Measurements from ENCODE around the gene APAF1.

Gene APAF1

GRCh38 chr12:98721204-98721702, 76.2 kb downstream of the APAF1 start:
- no peak for DNase-seq
- H2AFZ ChIP-seq (ENCODE audit: low read depth, low read length), result no peak overlapping the region
- H4K91ac ChIP-seq (ENCODE audit: low read length), result no peak overlapping the region
- H3K4me1 ChIP-seq (ENCODE audit: control insufficient read depth, insufficient read depth, low read depth, low read length), result peaks cover 4% of the 10 kb centered on the region
- peaks cover 10 to 52% of the 10 kb centered on the region in 2 experiments for H3K36me3 ChIP-seq (ENCODE audit: control insufficient read depth in 1 of 2, insufficient read depth in 2 of 2, low read depth in 1 of 2, low read length in 2 of 2)
- H2BK5ac ChIP-seq (ENCODE audit: low read depth, low read length, poor library complexity, severe bottlenecking), result no peak overlapping the region
- H3K4ac ChIP-seq (ENCODE audit: low read depth in 1 of 2, low read length in 2 of 2), result no peak overlapping the region
- H3K4me2 ChIP-seq (ENCODE audit: low read length, poor library complexity, severe bottlenecking), result no peak overlapping the region
- no peak overlapping the region for H3K18ac ChIP-seq (ENCODE audit: low read depth in 1 of 2, low read length in 2 of 2)
- peaks cover 8% of the 10 kb centered on the region for H3K79me1 ChIP-seq (replicated peaks; ENCODE audit: low read length, poor library complexity, severe bottlenecking)
- no peak overlapping the region for H2AK5ac ChIP-seq (ENCODE audit: low read length, severe bottlenecking)
- no peaks in the 10 kb centered on the region for H3K27me3 ChIP-seq (ENCODE audit: control insufficient read depth in 1 of 2, insufficient read depth in 1 of 2, low read length in 2 of 2)
- H3K23ac ChIP-seq (ENCODE audit: low read length in 2 of 2), result no peak overlapping the region
- no peak overlapping the region for H3K27ac ChIP-seq (ENCODE audit: low read length, poor library complexity, severe bottlenecking)
- no peak overlapping the region for H4K8ac ChIP-seq (ENCODE audit: low read length)
- H2BK12ac ChIP-seq (ENCODE audit: low read length in 2 of 2), result no peak overlapping the region
- WGBS, result 75% methylated on average over 1 of the region's 2 CpGs
- no peak overlapping the region for H3K14ac ChIP-seq (ENCODE audit: low read length in 2 of 2)
- no peak overlapping the region for H2BK120ac ChIP-seq (ENCODE audit: low read depth, low read length)
- no peak overlapping the region for H3K4me3 ChIP-seq (ENCODE audit: insufficient read depth in 1 of 2, low read depth in 1 of 2, low read length in 2 of 2)
- H3K9me3 ChIP-seq (ENCODE audit: control insufficient read depth, low read length), result no peaks in the 10 kb centered on the region
- H2BK15ac ChIP-seq (ENCODE audit: low read depth, poor library complexity, severe bottlenecking), result no peak overlapping the region
- H3K9ac ChIP-seq (ENCODE audit: low read length), result no peak overlapping the region

- no peak overlapping the region for H2BK15ac ChIP-seq (ENCODE audit: low read depth, poor library complexity, severe bottlenecking)
- H3K23ac ChIP-seq (ENCODE audit: low read length in 2 of 2), result no peak overlapping the region
- H3K27me3 ChIP-seq (ENCODE audit: control insufficient read depth in 1 of 2, insufficient read depth in 1 of 2, low read length in 2 of 2), result no peaks in the 10 kb centered on the region
- H3K4me2 ChIP-seq (ENCODE audit: low read length, poor library complexity, severe bottlenecking), result no peak overlapping the region
- no peak overlapping the region for H2AK5ac ChIP-seq (ENCODE audit: low read length, severe bottlenecking)
- H3K27ac ChIP-seq (ENCODE audit: low read length, poor library complexity, severe bottlenecking), result peak overlapping the region; percentile 47
- no peak overlapping the region for H2AFZ ChIP-seq (ENCODE audit: low read depth, low read length)
- H3K14ac ChIP-seq (ENCODE audit: low read length in 2 of 2), result no peak overlapping the region
- no peak overlapping the region for H3K4me3 ChIP-seq (ENCODE audit: insufficient read depth in 1 of 2, low read depth in 1 of 2, low read length in 2 of 2)
- no peak overlapping the region for H3K18ac ChIP-seq (ENCODE audit: low read depth in 1 of 2, low read length in 2 of 2)
- H2BK120ac ChIP-seq (ENCODE audit: low read depth, low read length), result no peak overlapping the region
- no peak overlapping the region for H4K91ac ChIP-seq (ENCODE audit: low read length)
- H3K9me3 ChIP-seq (ENCODE audit: control insufficient read depth, low read length), result no peaks in the 10 kb centered on the region
- peaks cover 13% of the 10 kb centered on the region for H3K79me1 ChIP-seq (replicated peaks; ENCODE audit: low read length, poor library complexity, severe bottlenecking)
- H4K8ac ChIP-seq (ENCODE audit: low read length), result no peak overlapping the region
- H3K9ac ChIP-seq (ENCODE audit: low read length), result no peak overlapping the region
- no peak overlapping the region for H3K4ac ChIP-seq (ENCODE audit: low read depth in 1 of 2, low read length in 2 of 2)
- H3K4me1 ChIP-seq (ENCODE audit: control insufficient read depth, insufficient read depth, low read depth, low read length), result peaks cover 4% of the 10 kb centered on the region
- H3K36me3 ChIP-seq (ENCODE audit: control insufficient read depth in 1 of 2, insufficient read depth in 2 of 2, low read depth in 1 of 2, low read length in 2 of 2), result peaks cover 14 to 64% of the 10 kb centered on the region in 2 experiments
- 94% methylated on average over 5 of the region's 5 CpGs for WGBS
- no peak for DNase-seq
- H2BK5ac ChIP-seq (ENCODE audit: low read depth, low read length, poor library complexity, severe bottlenecking), result no peak overlapping the region
- no peak overlapping the region for H2BK12ac ChIP-seq (ENCODE audit: low read length in 2 of 2)
Observed at GRCh38 chr12:98724384-98725155, 79.5 kb downstream of the APAF1 start.

- Histone ChIP-seq H3K23ac (ENCODE audit: low read length in 2 of 2) (no peak overlapping the region), H3K9me3 (ENCODE audit: control insufficient read depth, low read length) (no peaks in the 10 kb centered on the region), H2BK5ac (ENCODE audit: low read depth, low read length, poor library complexity, severe bottlenecking) (peak overlapping the region; percentile 24), H2AK5ac (ENCODE audit: low read length, severe bottlenecking) (no peak overlapping the region), H3K18ac (ENCODE audit: low read depth in 1 of 2, low read length in 2 of 2) (no peak overlapping the region), H3K27ac (ENCODE audit: low read length, poor library complexity, severe bottlenecking) (peak overlapping the region; percentile 47), H3K4me2 (ENCODE audit: low read length, poor library complexity, severe bottlenecking) (no peak overlapping the region), H2BK12ac (ENCODE audit: low read length in 2 of 2) (no peak overlapping the region), H3K14ac (ENCODE audit: low read length in 2 of 2) (no peak overlapping the region), H3K9ac (ENCODE audit: low read length) (no peak overlapping the region), H2AFZ (ENCODE audit: low read depth, low read length) (no peak overlapping the region), H3K79me1 (replicated peaks; ENCODE audit: low read length, poor library complexity, severe bottlenecking) (peaks cover 13% of the 10 kb centered on the region), H2BK15ac (ENCODE audit: low read depth, poor library complexity, severe bottlenecking) (no peak overlapping the region), H3K4me3 (ENCODE audit: insufficient read depth in 1 of 2, low read depth in 1 of 2, low read length in 2 of 2) (no peak overlapping the region), H3K27me3 (ENCODE audit: control insufficient read depth in 1 of 2, insufficient read depth in 1 of 2, low read length in 2 of 2) (no peaks in the 10 kb centered on the region), H2BK120ac (ENCODE audit: low read depth, low read length) (no peak overlapping the region), H3K4me1 (ENCODE audit: control insufficient read depth, insufficient read depth, low read depth, low read length) (peaks cover 4% of the 10 kb centered on the region), H4K91ac (ENCODE audit: low read length) (no peak overlapping the region), H4K8ac (ENCODE audit: low read length) (no peak overlapping the region), H3K4ac (ENCODE audit: low read depth in 1 of 2, low read length in 2 of 2) (no peak overlapping the region), H3K36me3 (ENCODE audit: control insufficient read depth in 1 of 2, insufficient read depth in 2 of 2, low read depth in 1 of 2, low read length in 2 of 2) (peaks cover 14 to 67% of the 10 kb centered on the region in 2 experiments)
- WGBS, result 52% methylated on average over 5 of the region's 5 CpGs
- DNase-seq, result peak; percentile 69
Observed at GRCh38 chr12:98725476-98726247, 80.6 kb downstream of the APAF1 start.

- no peak overlapping the region for H3K4me2 ChIP-seq (ENCODE audit: low read length, poor library complexity, severe bottlenecking)
- H4K8ac ChIP-seq (ENCODE audit: low read length), result no peak overlapping the region
- no peaks in the 10 kb centered on the region for H3K9me3 ChIP-seq (ENCODE audit: control insufficient read depth, low read length)
- H3K27ac ChIP-seq (ENCODE audit: low read length, poor library complexity, severe bottlenecking), result no peak overlapping the region
- H3K4ac ChIP-seq (ENCODE audit: low read depth in 1 of 2, low read length in 2 of 2), result no peak overlapping the region
- H3K9ac ChIP-seq (ENCODE audit: low read length), result no peak overlapping the region
- WGBS, result 100% methylated on average over 3 of the region's 5 CpGs
- no peak overlapping the region for H2BK5ac ChIP-seq (ENCODE audit: low read depth, low read length, poor library complexity, severe bottlenecking)
- H3K23ac ChIP-seq (ENCODE audit: low read length in 2 of 2), result no peak overlapping the region
- H3K27me3 ChIP-seq (ENCODE audit: control insufficient read depth in 1 of 2, insufficient read depth in 1 of 2, low read length in 2 of 2), result no peaks in the 10 kb centered on the region
- no peak overlapping the region for H3K14ac ChIP-seq (ENCODE audit: low read length in 2 of 2)
- H3K36me3 ChIP-seq (ENCODE audit: control insufficient read depth in 1 of 2, insufficient read depth in 2 of 2, low read depth in 1 of 2, low read length in 2 of 2), result peaks cover 17 to 81% of the 10 kb centered on the region in 2 experiments
- H3K79me1 ChIP-seq (replicated peaks; ENCODE audit: low read length, poor library complexity, severe bottlenecking), result peaks cover 16% of the 10 kb centered on the region
- H2AFZ ChIP-seq (ENCODE audit: low read depth, low read length), result no peak overlapping the region
- DNase-seq, result no peak
- no peak overlapping the region for H2AK5ac ChIP-seq (ENCODE audit: low read length, severe bottlenecking)
- no peak overlapping the region for H4K91ac ChIP-seq (ENCODE audit: low read length)
- H2BK15ac ChIP-seq (ENCODE audit: low read depth, poor library complexity, severe bottlenecking), result no peak overlapping the region
- no peak overlapping the region for H2BK12ac ChIP-seq (ENCODE audit: low read length in 2 of 2)
- no peak overlapping the region for H3K4me3 ChIP-seq (ENCODE audit: insufficient read depth in 1 of 2, low read depth in 1 of 2, low read length in 2 of 2)
- no peak overlapping the region for H3K18ac ChIP-seq (ENCODE audit: low read depth in 1 of 2, low read length in 2 of 2)
- peaks cover 5% of the 10 kb centered on the region for H3K4me1 ChIP-seq (ENCODE audit: control insufficient read depth, insufficient read depth, low read depth, low read length)
- H2BK120ac ChIP-seq (ENCODE audit: low read depth, low read length), result no peak overlapping the region
Observed at GRCh38 chr12:98727196-98727595, 82.1 kb downstream of the APAF1 start.

All from mesenchymal stem cell (in vitro differentiated cells and primary cell).